Endodermal cell (in vitro differentiated cells): ENCODE measurements around the gene NFATC2. TPM values are rescaled to one million over a fixed set of nuclear protein-coding genes. Genes with fewer than 3 reads are reported as not detected.
A peak's percentile ranks its signal among the peaks of the same experiment; 100 is the strongest.

Experiments
- DNase-seq: peaks from one replicate; pipeline ENCODE4 v3.0.0-alpha.2; 2017
- H3K27ac ChIP-seq: 2 replicates; pipeline ENCODE4 v1.5.1; 2013; ENCODE audit warnings: mild to moderate bottlenecking, low read depth, low read length, moderate library complexity
- H3K27me3 ChIP-seq: 2 replicates; pipeline ENCODE4 v1.6.1; 2013; ENCODE audit warnings: mild to moderate bottlenecking, low read length, moderate library complexity; ENCODE audit not compliant: insufficient read depth, control insufficient read depth, poor library complexity, severe bottlenecking
- H3K36me3 ChIP-seq: 2 replicates; pipeline ENCODE4 v1.7.0; 2013; ENCODE audit warnings: mild to moderate bottlenecking, low read length, moderate library complexity; ENCODE audit not compliant: control insufficient read depth, insufficient read depth
- H3K4me1 ChIP-seq: one replicate; pipeline ENCODE4 v1.7.0; 2013; ENCODE audit warnings: low read length; ENCODE audit not compliant: control insufficient read depth, insufficient read depth
- H3K4me3 ChIP-seq: 2 replicates; pipeline ENCODE4 v1.5.1; 2013; ENCODE audit warnings: mild to moderate bottlenecking, low read length, moderate library complexity
- H3K9ac ChIP-seq: 2 replicates; pipeline ENCODE4 v1.6.1; 2013; ENCODE audit warnings: mild to moderate bottlenecking, low read length, moderate library complexity; ENCODE audit not compliant: poor library complexity, severe bottlenecking; ENCODE audit errors: extremely low read depth
- H3K9me3 ChIP-seq: 2 replicates; pipeline ENCODE4 v1.6.1; 2013; ENCODE audit warnings: mild to moderate bottlenecking, low read length, moderate library complexity; ENCODE audit not compliant: control insufficient read depth
- H3K27ac Mint-ChIP-seq: 2 replicates; pipeline ENCODE4 v1.8.0; 2020; ENCODE audit warnings: mixed read lengths
- H3K27me3 Mint-ChIP-seq: 2 replicates; pipeline ENCODE4 v1.8.0; 2021; ENCODE audit warnings: mild to moderate bottlenecking, mixed read lengths; ENCODE audit not compliant: insufficient read depth
- H3K36me3 Mint-ChIP-seq: 2 replicates; pipeline ENCODE4 v1.8.0; 2020; ENCODE audit warnings: low read depth, mixed read lengths
- H3K4me1 Mint-ChIP-seq: 2 replicates; pipeline ENCODE4 v1.8.0; 2020; ENCODE audit warnings: mixed read lengths
- H3K4me3 Mint-ChIP-seq: 2 replicates; pipeline ENCODE4 v1.8.0; 2020; ENCODE audit warnings: mild to moderate bottlenecking, moderate library complexity, mixed read lengths
- H3K9me3 Mint-ChIP-seq: 2 replicates; pipeline ENCODE4 v1.8.0; 2020; ENCODE audit warnings: mild to moderate bottlenecking, mixed read lengths
- CTCF ChIP-seq: fragments of 200-600 bp; sonication (generic); conservative IDR thresholded peaks from 2 replicates; pipeline ENCODE4 v1.5.0; 2021; ENCODE audit warnings: antibody characterized with exemption, mild to moderate bottlenecking
- WGBS, 2 experiments: methylation state at CpG; one replicate each; pipeline versions ENCODE4 v1.1.5 to v1.1.7; 2013; ENCODE audit warnings: missing lambda C conversion rate in 2 of 2, mixed read lengths in 1 of 2; ENCODE audit not compliant: insufficient coverage in 1 of 2, insufficient read length in 1 of 2; 5-methylcytosine and 5-hydroxymethylcytosine counted together
- total RNA-seq, 2 donors: library from RNA; stranded (reverse); fragmentation: NEBNext Ultra II Directional in 1 of 2; extraction: Animal tissue kit (Norgen Biotek cat#: 25700) in 1 of 2; gene quantifications; 2 replicates in 1 of 2; 3 replicates in 1 of 2; pipeline ENCODE4 v1.2.1, GENCODE V29; 2021

The NFATC2 gene
- total RNA-seq, 2 donors from 2014 or later = 1.5 to 2.1 TPM

DNA sequence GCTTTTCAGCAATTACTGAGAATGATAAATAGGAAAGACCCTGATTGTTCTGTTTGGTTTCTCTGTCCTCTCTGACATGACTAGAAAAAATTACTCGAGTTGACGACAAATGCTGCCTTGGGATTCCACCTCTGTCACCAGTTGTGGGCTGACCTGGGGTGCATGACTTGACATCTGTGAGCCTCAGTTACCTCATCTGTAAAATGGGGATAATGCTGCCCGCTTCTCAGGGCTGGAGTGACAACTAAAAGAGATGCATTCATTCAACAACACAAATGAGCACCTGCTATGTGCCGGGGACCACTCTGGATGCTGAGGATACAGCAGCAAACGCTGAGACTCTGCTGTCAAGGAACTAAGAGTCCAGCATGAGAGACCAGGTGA lies 94.8 kb downstream of the NFATC2 start:
- DNase-seq = no peak
- no peaks in the 10 kb centered on the region for H3K27me3 ChIP-seq
- H3K36me3 Mint-ChIP-seq = no peaks in the 10 kb centered on the region
- no peak for TF ChIP-seq CTCF
- no peaks in the 10 kb centered on the region for H3K4me1 ChIP-seq
- no peak overlapping the region for H3K4me3 Mint-ChIP-seq
- no peaks in the 10 kb centered on the region for H3K36me3 ChIP-seq
- H3K27ac Mint-ChIP-seq = no peak overlapping the region
- H3K9me3 ChIP-seq = no peaks in the 10 kb centered on the region
- H3K9ac ChIP-seq = peak overlapping the region; percentile 23
- no peaks in the 10 kb centered on the region for H3K27me3 Mint-ChIP-seq
- peaks cover 19% of the 10 kb centered on the region for H3K4me1 Mint-ChIP-seq
- H3K4me3 ChIP-seq = no peak overlapping the region
- no peak overlapping the region for H3K27ac ChIP-seq
- WGBS, 2 experiments = 94 to 97% methylated on average over 5 of the region's 5 CpGs
- no peaks in the 10 kb centered on the region for H3K9me3 Mint-ChIP-seq

DNA sequence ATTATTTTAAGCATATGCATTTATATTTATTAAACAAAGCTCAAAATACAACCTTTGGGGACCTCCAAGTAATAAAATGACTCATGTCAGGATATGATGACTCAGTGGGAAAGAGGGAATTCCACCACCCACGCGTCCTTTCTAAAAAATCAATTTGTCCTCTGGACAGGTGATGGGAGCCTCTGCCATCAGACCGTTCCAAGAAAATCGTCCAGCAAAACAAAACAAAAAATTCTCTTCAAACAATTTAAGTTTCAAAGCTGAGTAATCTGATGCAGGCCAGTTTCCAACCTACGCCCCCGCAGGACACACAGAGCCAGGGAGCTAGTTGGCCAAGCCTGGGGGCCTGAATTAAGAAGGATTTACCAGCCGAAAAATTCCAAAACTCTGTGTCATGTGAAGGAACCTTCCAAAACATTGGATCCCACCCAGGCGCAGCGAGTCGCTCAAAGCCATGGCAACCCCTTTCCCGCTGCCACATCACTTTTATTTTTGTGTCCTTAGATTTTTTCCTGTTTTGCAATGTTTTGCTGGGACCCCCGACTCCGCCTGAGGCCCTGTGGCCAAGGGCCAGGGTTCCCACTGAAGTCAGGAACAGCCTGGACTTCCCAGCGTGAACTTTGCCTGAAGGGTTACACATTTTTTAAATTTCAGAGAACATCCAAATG lies 95.3 kb downstream of the NFATC2 start:
- no peak for DNase-seq
- H3K27ac Mint-ChIP-seq = no peak overlapping the region
- no peaks in the 10 kb centered on the region for H3K27me3 Mint-ChIP-seq

GRCh38 chr20:51446656-51447055 lies 95.9 kb downstream of the NFATC2 start:
- no peaks in the 10 kb centered on the region for H3K27me3 Mint-ChIP-seq

More for the DNA sequence above, 95.3 kb downstream of the NFATC2 start:
- Histone ChIP-seq H3K9ac (peak overlapping the region; percentile 23), H3K4me1 (no peaks in the 10 kb centered on the region), H3K4me3 (no peak overlapping the region), H3K9me3 (no peaks in the 10 kb centered on the region), H3K36me3 (no peaks in the 10 kb centered on the region), H3K27me3 (no peaks in the 10 kb centered on the region), H3K27ac (no peak overlapping the region)
- no peaks in the 10 kb centered on the region for H3K9me3 Mint-ChIP-seq
- H3K4me1 Mint-ChIP-seq = peaks cover 19% of the 10 kb centered on the region
- no peaks in the 10 kb centered on the region for H3K36me3 Mint-ChIP-seq
- WGBS, 2 experiments = 74 to 85% methylated on average over 10 to 14 of the region's 14 CpGs
- H3K4me3 Mint-ChIP-seq = no peak overlapping the region
- peak; percentile 13 for TF ChIP-seq CTCF

More at GRCh38 chr20:51446656-51447055, 95.9 kb downstream of the NFATC2 start:
- no peak overlapping the region for H3K27ac Mint-ChIP-seq
- Histone ChIP-seq H3K27me3 (no peaks in the 10 kb centered on the region), H3K4me1 (no peaks in the 10 kb centered on the region), H3K9me3 (no peaks in the 10 kb centered on the region), H3K4me3 (no peak overlapping the region), H3K36me3 (no peaks in the 10 kb centered on the region), H3K27ac (no peak overlapping the region), H3K9ac (no peak overlapping the region)
- WGBS, 2 experiments = 82 to 86% methylated on average over 7 to 10 of the region's 10 CpGs
- no peaks in the 10 kb centered on the region for H3K9me3 Mint-ChIP-seq
- H3K4me3 Mint-ChIP-seq = no peak overlapping the region
- no peaks in the 10 kb centered on the region for H3K36me3 Mint-ChIP-seq
- TF ChIP-seq CTCF = no peak
- no peak for DNase-seq
- H3K4me1 Mint-ChIP-seq = peaks cover 19% of the 10 kb centered on the region
